Hindlimb muscle (tissue), 1 donor: Measurements from ENCODE around the gene SP140. TPM values are rescaled to one million over a fixed set of nuclear protein-coding genes. Genes with fewer than 3 reads are reported as not detected.
"Not testable (repeated sequence)": the region's sequence is repeated elsewhere in the genome, so short reads cannot be mapped to it uniquely, and the experiment has no call there.

Experiments
- DNase-seq: peaks from one replicate; pipeline ENCODE4 v3.0.0-alpha.2; 2013
- polyA plus RNA-seq: library from polyadenylated mRNA; unstranded; fragments of 120-200 nt; gene quantifications from one replicate; pipeline ENCODE4 v1.2.1, GENCODE V29; 2013; ENCODE audit not compliant: insufficient read length

The SP140 gene
- polyA plus RNA-seq, 1 donor, result 0.85 TPM

GRCh38 chr2:230226051-230226551 lies 565 bp downstream of the SP140 start:
- no peak for DNase-seq

- DNase-seq, result no peak
Observed at GRCh38 chr2:230227216-230227615, 1.7 kb downstream of the SP140 start.

DNA sequence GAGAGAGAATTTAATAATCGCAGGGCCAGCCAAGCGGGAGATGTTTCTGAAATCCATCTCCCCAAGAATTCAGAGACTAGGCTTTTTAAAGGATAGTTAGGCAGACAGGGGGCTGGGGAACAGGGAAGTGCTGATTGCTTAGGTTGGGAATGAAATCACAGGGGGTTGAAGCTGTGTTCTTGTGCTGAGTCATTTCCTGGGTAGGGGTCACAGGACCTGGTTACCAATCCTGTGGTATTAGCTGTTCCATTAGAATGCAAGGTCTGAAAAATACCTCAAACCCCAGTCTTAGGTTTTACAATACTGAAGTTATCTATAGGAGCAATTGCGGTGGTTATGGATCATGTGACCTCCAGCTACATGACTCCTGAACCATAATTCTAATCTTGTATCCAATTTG lies 4.6 kb downstream of the SP140 start:
- DNase-seq, result no peak

- DNase-seq, result no peak
Observed at GRCh38 chr2:230230496-230231200, 5.1 kb downstream of the SP140 start.

GRCh38 chr2:230231251-230231650 lies 5.7 kb downstream of the SP140 start:
- DNase-seq, result no peak

DNA sequence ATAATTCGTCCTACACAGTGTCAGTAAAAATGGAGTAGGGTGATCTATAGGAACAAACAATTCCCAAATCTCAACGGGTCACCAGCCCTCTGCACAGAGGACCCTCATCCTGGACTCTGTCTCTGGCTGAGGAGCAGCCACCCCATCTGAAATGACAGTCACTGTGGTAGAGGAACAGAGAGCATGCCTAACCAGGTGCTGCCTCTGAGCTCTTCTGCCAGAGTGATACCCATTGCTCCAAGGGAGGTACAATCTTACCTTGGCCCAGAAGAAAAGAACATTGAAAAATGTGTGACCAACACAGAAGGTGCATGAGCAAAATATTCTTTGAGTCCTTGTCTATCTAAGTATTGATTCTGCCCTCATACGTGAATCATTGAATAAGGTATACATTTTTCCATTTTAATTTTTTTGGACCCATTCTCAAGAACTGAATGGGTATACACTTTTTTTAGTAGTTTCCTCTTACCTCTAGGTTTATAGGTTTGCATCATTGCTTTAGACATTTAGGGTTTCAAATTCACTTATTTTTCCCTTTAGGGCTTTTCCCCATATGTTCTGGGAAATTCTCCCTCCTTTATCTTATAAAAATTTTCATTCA lies 8.7 kb downstream of the SP140 start:
- no peak for DNase-seq

GRCh38 chr2:230234845-230235244 lies 9.3 kb downstream of the SP140 start:
- no peak for DNase-seq

- no peak for DNase-seq
Observed at GRCh38 chr2:230244211-230244610, 18.7 kb downstream of the SP140 start.

GRCh38 chr2:230246206-230246605 lies 20.7 kb downstream of the SP140 start:
- no peak for DNase-seq

DNA sequence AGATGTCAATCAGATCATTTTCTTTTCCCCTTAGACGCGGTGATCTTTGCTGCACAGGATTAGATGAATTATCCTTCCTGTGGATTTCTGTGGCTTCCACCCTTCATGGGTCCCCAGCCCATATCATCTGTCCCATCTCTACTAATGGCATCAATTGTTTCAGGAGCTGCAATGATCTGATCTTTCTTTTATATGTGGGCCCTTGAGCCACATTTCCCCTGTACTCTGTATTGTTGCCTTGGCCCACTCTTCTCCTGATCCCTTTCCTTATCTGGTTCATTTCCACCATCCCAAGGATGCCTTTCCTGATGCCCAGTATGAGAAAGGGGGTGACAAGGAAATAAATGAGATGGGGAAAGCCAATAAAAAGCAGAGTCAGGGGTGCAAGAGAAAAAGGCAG lies 24.7 kb downstream of the SP140 start:
- DNase-seq, result no peak

DNA sequence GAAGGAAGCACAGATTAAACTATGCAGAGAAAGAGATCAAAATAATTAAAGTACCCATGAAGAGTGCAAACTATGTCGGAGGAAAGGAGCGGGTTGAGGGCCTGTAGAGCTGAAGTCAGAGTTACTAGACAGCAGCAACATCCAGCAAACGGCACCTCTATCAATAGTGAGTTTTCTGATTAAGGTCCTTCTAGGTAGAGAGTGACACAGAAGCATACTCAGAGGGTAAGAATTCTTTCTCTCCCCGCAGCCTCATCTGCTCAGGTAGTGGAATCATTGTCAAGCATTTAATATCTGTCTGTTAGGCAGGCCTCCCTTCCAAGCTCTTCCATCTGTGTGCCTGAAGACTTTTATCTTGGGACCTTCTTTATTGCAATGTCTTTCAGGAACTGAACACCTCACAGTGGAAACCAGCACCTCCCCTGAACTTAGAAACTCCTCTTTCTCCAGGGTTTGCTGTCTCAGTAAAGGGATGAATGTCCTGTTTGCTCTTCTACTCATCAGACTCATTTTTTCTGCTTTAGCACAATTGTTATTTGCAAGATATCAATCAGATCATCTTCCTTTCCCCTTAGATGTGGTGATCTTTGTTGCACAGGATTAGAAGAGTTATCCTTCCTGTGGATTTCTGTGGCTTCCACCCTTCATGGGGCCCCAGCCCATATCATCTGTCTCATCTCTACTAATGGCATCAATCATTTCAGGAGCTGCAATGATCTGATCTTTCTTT lies 28.8 kb downstream of the SP140 start:
- DNase-seq, result no peak

GRCh38 chr2:230256733-230257332 lies 31.3 kb downstream of the SP140 start:
- DNase-seq, result no peak

- DNase-seq, result no peak
Observed at GRCh38 chr2:230258483-230258882, 32.9 kb downstream of the SP140 start.

GRCh38 chr2:230262246-230262645 lies 36.7 kb downstream of the SP140 start:
- no peak for DNase-seq

GRCh38 chr2:230264945-230265344 lies 39.4 kb downstream of the SP140 start:
- not testable (repeated sequence) for DNase-seq

GRCh38 chr2:230266638-230267037 lies 41.1 kb downstream of the SP140 start:
- no peak for DNase-seq

GRCh38 chr2:230267059-230267458 lies 41.5 kb downstream of the SP140 start:
- DNase-seq, result no peak

GRCh38 chr2:230267556-230267955 lies 42.0 kb downstream of the SP140 start:
- no peak for DNase-seq

DNA sequence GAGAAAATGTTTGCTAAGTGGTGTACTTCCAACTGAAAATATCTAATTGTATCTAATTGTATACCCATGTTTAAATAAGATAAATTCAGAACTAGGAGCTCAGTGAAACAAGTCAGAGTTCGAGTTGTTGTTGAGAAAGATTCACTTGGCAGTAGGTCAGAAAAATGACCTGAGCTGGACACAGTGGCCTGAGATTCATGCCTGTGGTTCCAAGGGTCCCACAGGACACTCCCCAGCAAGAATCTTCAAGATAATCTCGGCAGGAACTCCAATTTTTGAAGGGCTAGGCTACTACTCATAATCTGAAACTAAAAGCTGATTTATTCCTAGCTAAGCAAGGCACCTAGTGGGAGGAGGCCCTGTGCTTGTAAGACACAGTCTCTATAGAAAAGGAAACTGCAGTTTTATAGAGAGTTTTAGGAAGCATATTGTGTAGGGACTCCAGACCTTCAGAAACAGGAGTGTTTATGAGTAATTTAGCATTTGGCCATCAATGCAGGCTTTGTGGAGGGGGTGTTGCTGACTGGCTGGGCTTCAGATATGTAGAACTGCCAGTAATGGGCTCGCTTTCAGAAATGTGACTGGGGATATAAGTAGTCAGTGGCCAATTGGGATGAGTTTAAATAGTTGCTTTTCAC lies 43.2 kb downstream of the SP140 start:
- no peak for DNase-seq

- no peak for DNase-seq
Observed at GRCh38 chr2:230269715-230270114, 44.2 kb downstream of the SP140 start.

DNA sequence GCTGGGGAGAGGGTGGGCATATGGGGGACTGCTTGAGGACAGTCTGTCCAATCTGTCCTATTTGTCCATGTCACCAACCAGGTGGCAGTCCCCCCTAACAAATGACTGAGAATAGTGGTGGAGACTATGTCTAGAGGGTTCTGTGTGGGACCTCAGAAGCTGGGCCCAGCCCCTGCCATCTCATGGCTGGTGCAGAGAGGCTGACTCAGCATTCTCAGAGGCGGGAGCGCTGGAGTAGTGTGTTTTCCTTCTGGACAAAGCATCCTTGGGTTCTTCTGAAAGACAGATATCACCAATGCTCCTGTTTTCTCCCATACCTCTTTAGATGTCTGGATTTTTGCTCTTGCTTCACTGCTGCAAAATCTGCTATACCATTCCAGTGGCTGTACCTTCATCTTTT lies 57.4 kb downstream of the SP140 start:
- DNase-seq, result no peak

DNA sequence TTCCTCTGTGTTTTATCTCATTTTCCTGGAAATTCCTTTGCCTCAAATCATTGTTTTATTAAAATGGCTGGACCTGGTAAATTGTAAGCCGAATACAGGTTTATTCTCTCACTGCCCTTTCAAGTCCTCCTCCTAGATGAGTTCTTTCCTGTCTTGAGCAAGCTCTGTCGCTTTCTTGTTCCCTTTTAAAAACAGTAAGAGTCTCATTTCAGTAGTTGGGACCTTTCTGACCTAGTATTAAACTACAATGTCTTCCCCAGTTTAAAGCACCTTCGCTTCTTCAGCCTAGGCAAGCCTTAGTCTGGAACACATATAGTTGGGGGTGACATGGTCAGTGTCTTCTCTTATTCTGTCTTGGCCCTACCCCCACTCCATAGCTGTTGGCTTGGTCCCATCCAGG lies 60.5 kb downstream of the SP140 start:
- DNase-seq, result no peak

DNA sequence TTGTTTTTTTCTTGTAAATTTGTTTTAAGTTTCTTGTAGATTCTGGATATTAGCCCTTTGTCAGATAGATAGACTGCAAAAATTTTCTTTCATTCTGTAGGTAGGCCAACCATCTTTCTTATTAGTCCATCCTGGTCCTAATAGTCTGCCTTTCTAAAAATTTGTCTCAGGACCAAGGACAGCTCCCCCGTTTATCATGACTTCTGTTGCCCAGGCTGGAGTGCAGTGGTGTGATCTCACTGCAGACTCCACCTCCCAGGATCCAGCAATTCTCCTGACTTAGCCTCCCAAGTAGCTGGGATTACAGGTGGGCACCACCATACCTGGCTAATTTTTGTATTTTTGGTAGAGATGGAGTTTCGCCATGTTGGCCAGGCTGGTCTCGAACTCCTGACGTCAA lies 63.8 kb downstream of the SP140 start:
- DNase-seq, result not testable (repeated sequence)
